MM.1S (cell line): ENCODE data around the gene ANKH.

ENCODE experiments used
- DNase-seq: peaks from one replicate; pipeline ENCODE4 v3.0.0-alpha.2; 2015
- H2AFZ ChIP-seq: fragments of 300-600 bp; sonication (generic); 2 replicates; pipeline ENCODE4 v1.6.0; 2016; ENCODE audit warnings: antibody characterized with exemption, low read length
- H3F3A ChIP-seq: fragments of 300-600 bp; sonication (generic); 2 replicates; pipeline ENCODE4 v1.6.1; 2016; ENCODE audit warnings: mild to moderate bottlenecking, antibody characterized with exemption, low read length, moderate library complexity, mixed read lengths; ENCODE audit not compliant: insufficient read depth
- H3K27ac ChIP-seq: fragments of 300-600 bp; sonication (generic); 2 replicates; pipeline ENCODE4 v1.5.1; 2016; ENCODE audit warnings: mild to moderate bottlenecking, low read length
- H3K27me3 ChIP-seq: fragments of 300-600 bp; sonication (generic); replicated peaks from 2 replicates; pipeline ENCODE4 v1.6.0; 2016; ENCODE audit warnings: low read length; ENCODE audit not compliant: insufficient read depth
- H3K36me3 ChIP-seq: fragments of 300-600 bp; sonication (generic); replicated peaks from 2 replicates; pipeline ENCODE4 v1.6.1; 2016; ENCODE audit warnings: mild to moderate bottlenecking, low read length, mixed read lengths; ENCODE audit not compliant: insufficient read depth
- H3K4me1 ChIP-seq: fragments of 300-600 bp; sonication (generic); 2 replicates; pipeline ENCODE4 v1.6.1; 2016; ENCODE audit warnings: low read length, mixed read lengths
- H3K4me2 ChIP-seq: fragments of 300-600 bp; sonication (generic); 2 replicates; pipeline ENCODE4 v1.6.0; 2016; ENCODE audit warnings: low read depth, low read length
- H3K4me3 ChIP-seq: fragments of 300-600 bp; sonication (generic); 2 replicates; pipeline ENCODE4 v1.5.1; 2016; ENCODE audit warnings: low read length, mixed read lengths
- H3K79me2 ChIP-seq: fragments of 300-600 bp; sonication (generic); 2 replicates; pipeline ENCODE4 v1.6.1; 2016; ENCODE audit warnings: mixed run types, low read length, mixed read lengths
- H3K9ac ChIP-seq: fragments of 300-600 bp; sonication (generic); 2 replicates; pipeline ENCODE4 v1.6.1; 2016; ENCODE audit warnings: low read length, mixed read lengths
- H3K9me2 ChIP-seq: fragments of 300-600 bp; sonication (generic); replicated peaks from 2 replicates; pipeline ENCODE4 v1.6.1; 2016; ENCODE audit warnings: mild to moderate bottlenecking, low read length, mixed read lengths; ENCODE audit not compliant: insufficient read depth
- H3K9me3 ChIP-seq: fragments of 300-600 bp; sonication (generic); replicated peaks from 2 replicates; pipeline ENCODE4 v1.6.1; 2016; ENCODE audit warnings: mild to moderate bottlenecking, low read length, mixed read lengths; ENCODE audit not compliant: insufficient read depth
- H4K20me1 ChIP-seq: fragments of 300-600 bp; sonication (generic); 2 replicates; pipeline ENCODE4 v1.6.1; 2016; ENCODE audit warnings: mild to moderate bottlenecking, low read length, moderate library complexity, mixed read lengths; ENCODE audit not compliant: insufficient read depth
- EZH2 ChIP-seq: fragments of 300-600 bp; sonication (generic); optimal IDR thresholded peaks from 2 replicates; pipeline ENCODE3; 2017; ENCODE audit warnings: low read depth, mild to moderate bottlenecking, antibody characterized with exemption, low read length, mixed read lengths
- EZH2phosphoT487 ChIP-seq: fragments of 300-600 bp; sonication (generic); IDR thresholded peaks from 2 replicates; pipeline ENCODE4 v1.6.1; 2018; ENCODE audit warnings: antibody characterized with exemption, low read length
- TF ChIP-seq, protein P1 (sequence below): fragments of 300-600 bp; sonication (generic); IDR thresholded peaks from 2 replicates; pipeline ENCODE4 v1.5.1; 2016; ENCODE audit warnings: antibody characterized with exemption, low read length, mixed read lengths

The ANKH gene

DNA sequence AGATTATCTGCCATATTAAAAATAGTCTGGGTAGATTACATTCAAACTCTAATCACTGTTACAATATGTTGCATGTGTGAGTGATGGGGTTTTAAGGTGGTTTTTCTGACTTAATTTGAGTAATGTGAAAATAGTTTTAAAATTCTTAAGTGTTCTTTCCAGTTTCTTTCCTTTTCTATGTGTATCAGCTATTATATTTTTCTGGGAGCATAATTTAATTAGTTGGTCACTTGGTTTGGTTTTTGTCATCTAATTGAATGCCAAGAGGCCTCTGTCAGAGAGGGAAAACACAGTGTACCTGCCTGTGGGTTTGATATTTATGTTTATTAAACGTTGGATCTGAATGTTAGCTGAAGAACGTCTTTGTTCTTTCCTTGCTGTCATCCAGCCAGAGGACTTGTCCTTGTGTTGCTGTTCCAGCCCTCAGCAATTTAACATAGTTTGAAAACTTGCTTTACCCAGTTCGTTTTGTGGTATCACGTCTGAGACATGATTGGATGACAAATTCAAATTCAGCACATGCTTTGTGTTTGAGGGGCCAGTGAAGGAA is 187.6 kb downstream of the ANKH start:
- Histone ChIP-seq H3K4me1 (no peaks in the 10 kb centered on the region), H3K9ac (no peak overlapping the region), H3F3A (no peaks in the 10 kb centered on the region), H3K27ac (no peak overlapping the region), H2AFZ (no peak overlapping the region), H3K36me3 (peaks cover 35% of the 10 kb centered on the region), H3K9me3 (no peaks in the 10 kb centered on the region), H3K79me2 (peaks cover 76% of the 10 kb centered on the region), H4K20me1 (no peaks in the 10 kb centered on the region; the same call in 1 of the 2 replicates), H3K27me3 (no peaks in the 10 kb centered on the region), H3K4me2 (no peak overlapping the region), H3K9me2 (no peaks in the 10 kb centered on the region), H3K4me3 (no peak overlapping the region)
- TF ChIP-seq EZH2 (no peak), EZH2phosphoT487 (no peak)
- TF ChIP-seq, protein P1, sequence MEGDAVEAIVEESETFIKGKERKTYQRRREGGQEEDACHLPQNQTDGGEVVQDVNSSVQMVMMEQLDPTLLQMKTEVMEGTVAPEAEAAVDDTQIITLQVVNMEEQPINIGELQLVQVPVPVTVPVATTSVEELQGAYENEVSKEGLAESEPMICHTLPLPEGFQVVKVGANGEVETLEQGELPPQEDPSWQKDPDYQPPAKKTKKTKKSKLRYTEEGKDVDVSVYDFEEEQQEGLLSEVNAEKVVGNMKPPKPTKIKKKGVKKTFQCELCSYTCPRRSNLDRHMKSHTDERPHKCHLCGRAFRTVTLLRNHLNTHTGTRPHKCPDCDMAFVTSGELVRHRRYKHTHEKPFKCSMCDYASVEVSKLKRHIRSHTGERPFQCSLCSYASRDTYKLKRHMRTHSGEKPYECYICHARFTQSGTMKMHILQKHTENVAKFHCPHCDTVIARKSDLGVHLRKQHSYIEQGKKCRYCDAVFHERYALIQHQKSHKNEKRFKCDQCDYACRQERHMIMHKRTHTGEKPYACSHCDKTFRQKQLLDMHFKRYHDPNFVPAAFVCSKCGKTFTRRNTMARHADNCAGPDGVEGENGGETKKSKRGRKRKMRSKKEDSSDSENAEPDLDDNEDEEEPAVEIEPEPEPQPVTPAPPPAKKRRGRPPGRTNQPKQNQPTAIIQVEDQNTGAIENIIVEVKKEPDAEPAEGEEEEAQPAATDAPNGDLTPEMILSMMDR = no peak
- DNase-seq = no peak

DNA sequence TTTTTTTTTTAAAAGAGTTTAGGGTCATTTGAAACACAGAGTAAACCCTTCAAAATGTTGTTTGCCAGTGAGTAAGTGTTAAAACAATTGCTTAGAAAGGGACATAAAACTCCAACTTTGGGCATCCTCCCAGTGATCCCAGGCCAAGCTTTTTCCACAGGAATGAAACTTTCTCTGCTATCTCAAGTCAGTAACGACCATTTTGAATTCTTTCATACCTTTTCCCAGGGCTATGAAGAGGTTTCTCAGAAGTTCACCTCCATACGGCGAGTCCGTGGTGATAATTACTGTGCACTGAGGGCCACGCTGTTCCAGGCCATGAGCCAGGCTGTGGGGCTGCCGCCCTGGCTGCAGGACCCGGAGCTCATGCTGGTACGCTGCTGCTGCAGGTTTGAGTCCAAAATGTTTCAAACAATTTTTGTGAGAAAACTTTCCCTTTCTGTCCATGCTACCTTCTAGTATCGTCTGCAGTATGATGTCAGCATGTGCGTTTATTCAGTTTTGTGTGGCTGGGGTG is 190.3 kb downstream of the ANKH start:
- H3K36me3 ChIP-seq = peaks cover 24% of the 10 kb centered on the region; the same call in 1 of the 2 replicates
- DNase-seq = no peak

DNA sequence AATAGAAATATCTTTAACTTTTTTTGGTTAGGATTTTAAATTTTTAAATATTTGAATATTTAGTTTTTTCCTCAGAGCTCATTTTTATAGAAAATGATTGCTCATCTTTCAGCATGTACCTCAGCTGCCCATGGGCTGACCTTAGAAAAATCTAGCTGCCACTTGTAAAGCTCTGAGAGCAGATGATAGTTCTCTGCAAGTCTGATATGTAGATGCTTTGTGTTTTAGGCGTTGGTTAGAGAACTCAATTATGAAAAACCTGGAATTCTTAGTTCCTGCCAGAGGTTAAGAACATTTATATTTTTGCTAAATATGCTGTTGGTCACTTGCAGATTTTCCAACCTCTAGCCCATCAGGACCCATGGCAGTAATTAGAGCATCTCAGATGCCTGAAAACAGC is 192.0 kb downstream of the ANKH start:
- TF ChIP-seq, protein P1 = no peak
- no peak for TF ChIP-seq EZH2
- no peak for TF ChIP-seq EZH2phosphoT487
- H3K79me2 ChIP-seq = peaks cover 86% of the 10 kb centered on the region
- no peak overlapping the region for H3K4me3 ChIP-seq
- no peaks in the 10 kb centered on the region for H3K9me2 ChIP-seq
- H3K4me2 ChIP-seq = no peak overlapping the region
- peaks cover 24% of the 10 kb centered on the region; the same call in 1 of the 2 replicates for H3K36me3 ChIP-seq
- H4K20me1 ChIP-seq = no peaks in the 10 kb centered on the region
- H3F3A ChIP-seq = peaks cover 16% of the 10 kb centered on the region
- no peaks in the 10 kb centered on the region for H3K9me3 ChIP-seq
- H3K4me1 ChIP-seq = peaks cover 20% of the 10 kb centered on the region
- no peak overlapping the region for H2AFZ ChIP-seq
- H3K27ac ChIP-seq = no peak overlapping the region
- no peaks in the 10 kb centered on the region for H3K27me3 ChIP-seq
- no peak overlapping the region for H3K9ac ChIP-seq
- no peak for DNase-seq

More for the DNA sequence above, 190.3 kb downstream of the ANKH start:
- Histone ChIP-seq H3K27me3 (no peaks in the 10 kb centered on the region), H4K20me1 (no peaks in the 10 kb centered on the region; the same call in 1 of the 2 replicates), H3K9ac (no peak overlapping the region), H3K79me2 (peaks cover 83% of the 10 kb centered on the region), H3F3A (peaks cover under 1% of the 10 kb centered on the region; the same call in 1 of the 2 replicates), H3K4me1 (peaks cover 3% of the 10 kb centered on the region), H3K4me3 (no peak overlapping the region), H3K9me3 (no peaks in the 10 kb centered on the region), H3K27ac (no peak overlapping the region), H3K4me2 (no peak overlapping the region), H2AFZ (no peak overlapping the region), H3K9me2 (no peaks in the 10 kb centered on the region)
- TF ChIP-seq EZH2 = no peak
- no peak for TF ChIP-seq EZH2phosphoT487
- TF ChIP-seq, protein P1 = no peak
